Nephron (organoid): Measurements from ENCODE around the gene SPOUT1.
"Not testable (repeated sequence)": the region's sequence is repeated elsewhere in the genome, so short reads cannot be mapped to it uniquely, and the experiment has no call there.

Source experiments
- H3K27ac Mint-ChIP-seq, 3 experiments: 2 replicates each; pipeline ENCODE4 v1.8.0; 2020; ENCODE audit warnings: mixed read lengths in 3 of 3, mild to moderate bottlenecking in 2 of 3, moderate library complexity in 1 of 3
- H3K27me3 Mint-ChIP-seq: 2 replicates; pipeline ENCODE4 v1.8.0; 2021; ENCODE audit warnings: low read depth, mild to moderate bottlenecking, moderate library complexity, mixed read lengths
- H3K36me3 Mint-ChIP-seq: 2 replicates; pipeline ENCODE4 v1.8.0; 2020; ENCODE audit warnings: low read depth, mixed read lengths
- H3K4me1 Mint-ChIP-seq: 2 replicates; pipeline ENCODE4 v1.8.0; 2020; ENCODE audit warnings: mixed read lengths
- H3K4me3 Mint-ChIP-seq, 3 experiments: 2 replicates each; pipeline ENCODE4 v1.8.0; 2020; ENCODE audit warnings: mild to moderate bottlenecking in 3 of 3, mixed read lengths in 3 of 3, moderate library complexity in 2 of 3
- H3K9me3 Mint-ChIP-seq: 2 replicates; pipeline ENCODE4 v1.8.0; 2020; ENCODE audit warnings: mixed read lengths
- CTCF ChIP-seq, 3 experiments: fragments of 200-600 bp; sonication (generic); IDR thresholded peaks; one replicate each; pipeline ENCODE4 v1.5.0; 2021; ENCODE audit warnings: antibody characterized with exemption in 3 of 3; ENCODE audit not compliant: unreplicated experiment in 3 of 3

The SPOUT1 gene

GRCh38 chr9:128829477-128830251 lies at the start of gene SPOUT1:
Gene SPOUT1 (minus strand): TSS chr9:128829794. CDS start chr9:128829780, 14 bp downstream.
- H3K27me3 Mint-ChIP-seq, result no peaks in the 10 kb centered on the region
- TF ChIP-seq CTCF (IDR thresholded peaks at IDR 0.05; ENCODE audit: unreplicated experiment in 3 of 3), result no peak
- H3K4me1 Mint-ChIP-seq, result peaks cover 14% of the 10 kb centered on the region
- H3K4me3 Mint-ChIP-seq, result peak within 1 kb of the TSS; percentile 94 to 97 (median 96)
- no peaks in the 10 kb centered on the region for H3K9me3 Mint-ChIP-seq
- H3K27ac Mint-ChIP-seq, result peak within 1 kb of the TSS in 2 of 3 experiments; percentile 76 to 87
- H3K36me3 Mint-ChIP-seq, result peaks cover 26% of the 10 kb centered on the region

GRCh38 chr9:128877852-128878251 lies 48.3 kb upstream of the SPOUT1 start:
- TF ChIP-seq CTCF (IDR thresholded peaks at IDR 0.05; ENCODE audit: unreplicated experiment in 3 of 3), result no peak
- peaks cover 15% of the 10 kb centered on the region for H3K4me1 Mint-ChIP-seq
- no peaks in the 10 kb centered on the region for H3K36me3 Mint-ChIP-seq
- no peak overlapping the region for H3K27ac Mint-ChIP-seq
- H3K27me3 Mint-ChIP-seq, result peaks cover 9% of the 10 kb centered on the region
- H3K9me3 Mint-ChIP-seq, result no peaks in the 10 kb centered on the region
- H3K4me3 Mint-ChIP-seq, result no peak overlapping the region

- H3K9me3 Mint-ChIP-seq, H3K27me3 Mint-ChIP-seq, H3K36me3 Mint-ChIP-seq, H3K4me1 Mint-ChIP-seq, H3K4me3 Mint-ChIP-seq: not testable (repeated sequence)
- peak overlapping the region in 1 of 3 experiments; percentile 89 for H3K27ac Mint-ChIP-seq
These were observed 41.3 kb upstream of the SPOUT1 start for GRCh38 chr9:128870941-128871265.

GRCh38 chr9:128870128-128870940 lies 40.7 kb upstream of the SPOUT1 start:
- H3K27ac Mint-ChIP-seq, result peak overlapping the region in 2 of 3 experiments; percentile 34 to 89
- TF ChIP-seq CTCF (IDR thresholded peaks at IDR 0.05; ENCODE audit: unreplicated experiment in 3 of 3), result no peak
- H3K27me3 Mint-ChIP-seq, result no peaks in the 10 kb centered on the region
- H3K4me3 Mint-ChIP-seq, result no peak overlapping the region
- H3K9me3 Mint-ChIP-seq, result no peaks in the 10 kb centered on the region
- no peaks in the 10 kb centered on the region for H3K36me3 Mint-ChIP-seq
- H3K4me1 Mint-ChIP-seq, result no peaks in the 10 kb centered on the region

GRCh38 chr9:128863647-128864046 lies 34.1 kb upstream of the SPOUT1 start:
- H3K27me3 Mint-ChIP-seq, result no peaks in the 10 kb centered on the region
- H3K9me3 Mint-ChIP-seq, result no peaks in the 10 kb centered on the region
- H3K4me1 Mint-ChIP-seq, result peaks cover 11% of the 10 kb centered on the region
- H3K4me3 Mint-ChIP-seq, result no peak overlapping the region
- peak; percentile 86 to 88 (median 87) for TF ChIP-seq CTCF (IDR thresholded peaks at IDR 0.05; ENCODE audit: unreplicated experiment in 3 of 3)
- H3K27ac Mint-ChIP-seq, result peak overlapping the region in 1 of 3 experiments; percentile 49
- H3K36me3 Mint-ChIP-seq, result no peaks in the 10 kb centered on the region

- Mint-ChIP-seq H3K4me3 (no peak overlapping the region), H3K27ac (peak overlapping the region in 2 of 3 experiments; percentile 37 to 86), H3K27me3 (no peaks in the 10 kb centered on the region), H3K4me1 (peaks cover 11% of the 10 kb centered on the region), H3K36me3 (no peaks in the 10 kb centered on the region), H3K9me3 (no peaks in the 10 kb centered on the region)
- TF ChIP-seq CTCF (IDR thresholded peaks at IDR 0.05; ENCODE audit: unreplicated experiment in 3 of 3), result no peak
These were observed 32.8 kb upstream of the SPOUT1 start for GRCh38 chr9:128862401-128862851.
